ENCODE data around the gene COL9A1.
A peak's percentile ranks its signal among the peaks of the same experiment; 100 is the strongest.

The COL9A1 gene

GRCh38 chr6:70172252-70172651, 130.6 kb downstream of the COL9A1 start:
- H3K27ac ChIP-seq, result peak overlapping the region; percentile 52
- TF ChIP-seq, protein P1, sequence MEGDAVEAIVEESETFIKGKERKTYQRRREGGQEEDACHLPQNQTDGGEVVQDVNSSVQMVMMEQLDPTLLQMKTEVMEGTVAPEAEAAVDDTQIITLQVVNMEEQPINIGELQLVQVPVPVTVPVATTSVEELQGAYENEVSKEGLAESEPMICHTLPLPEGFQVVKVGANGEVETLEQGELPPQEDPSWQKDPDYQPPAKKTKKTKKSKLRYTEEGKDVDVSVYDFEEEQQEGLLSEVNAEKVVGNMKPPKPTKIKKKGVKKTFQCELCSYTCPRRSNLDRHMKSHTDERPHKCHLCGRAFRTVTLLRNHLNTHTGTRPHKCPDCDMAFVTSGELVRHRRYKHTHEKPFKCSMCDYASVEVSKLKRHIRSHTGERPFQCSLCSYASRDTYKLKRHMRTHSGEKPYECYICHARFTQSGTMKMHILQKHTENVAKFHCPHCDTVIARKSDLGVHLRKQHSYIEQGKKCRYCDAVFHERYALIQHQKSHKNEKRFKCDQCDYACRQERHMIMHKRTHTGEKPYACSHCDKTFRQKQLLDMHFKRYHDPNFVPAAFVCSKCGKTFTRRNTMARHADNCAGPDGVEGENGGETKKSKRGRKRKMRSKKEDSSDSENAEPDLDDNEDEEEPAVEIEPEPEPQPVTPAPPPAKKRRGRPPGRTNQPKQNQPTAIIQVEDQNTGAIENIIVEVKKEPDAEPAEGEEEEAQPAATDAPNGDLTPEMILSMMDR (conservative IDR thresholded peaks at IDR 0.05), result no peak

- TF ChIP-seq, protein P1 (conservative IDR thresholded peaks at IDR 0.05), result no peak
- H3K27ac ChIP-seq, result no peak overlapping the region
These were observed 131.6 kb downstream of the COL9A1 start for GRCh38 chr6:70171236-70171635.

DNA sequence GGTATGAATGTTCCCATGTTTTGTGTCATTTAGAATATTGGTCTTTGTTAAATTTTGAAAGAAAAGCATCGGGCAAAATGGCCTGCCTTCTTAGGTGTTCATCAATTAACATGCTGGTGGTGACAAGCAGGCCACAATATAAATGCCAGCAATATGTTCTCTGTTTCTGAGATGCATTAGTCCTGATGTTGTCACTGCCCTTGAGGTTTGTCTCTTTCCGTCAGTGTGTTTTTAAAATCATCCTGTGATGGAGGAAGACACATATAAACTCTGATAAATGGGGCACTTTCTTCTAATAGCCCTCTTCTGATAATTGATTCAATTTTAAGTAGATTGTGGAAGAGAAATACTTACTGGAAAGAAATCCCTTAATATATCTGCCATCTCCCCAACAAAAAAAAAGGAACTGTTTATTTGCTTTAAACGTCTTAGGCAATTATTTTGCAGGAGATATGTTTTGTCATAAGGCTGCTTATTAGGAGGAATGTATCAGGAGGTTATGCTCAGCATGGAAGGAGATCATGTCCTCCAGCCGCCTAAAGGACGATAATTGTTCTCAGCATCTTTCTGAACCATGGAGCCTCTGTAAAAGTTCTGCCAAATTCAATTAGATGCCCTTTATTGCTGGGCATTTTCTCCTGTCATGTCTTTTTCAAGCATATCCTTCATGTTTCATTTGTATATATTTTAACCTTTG, 134.1 kb downstream of the COL9A1 start:
- TF ChIP-seq, protein P1 (conservative IDR thresholded peaks at IDR 0.05), result no peak
- H3K27ac ChIP-seq, result no peak overlapping the region
